Loucy (cell line): ENCODE results near the gene AATK.

ENCODE experiments used
- EZH2phosphoT487 ChIP-seq: fragments of 200-600 bp; IDR thresholded peaks from 2 replicates; pipeline ENCODE4 v1.6.1; 2018; ENCODE audit warnings: antibody characterized with exemption, mild to moderate bottlenecking, moderate library complexity, borderline replicate concordance
- TF ChIP-seq, protein P1 (sequence below): fragments of 200-600 bp; sonication (generic); conservative IDR thresholded peaks from 2 replicates; pipeline ENCODE4 v1.5.1; 2014; ENCODE audit warnings: mild to moderate bottlenecking, antibody characterized with exemption, low read length

DNA sequence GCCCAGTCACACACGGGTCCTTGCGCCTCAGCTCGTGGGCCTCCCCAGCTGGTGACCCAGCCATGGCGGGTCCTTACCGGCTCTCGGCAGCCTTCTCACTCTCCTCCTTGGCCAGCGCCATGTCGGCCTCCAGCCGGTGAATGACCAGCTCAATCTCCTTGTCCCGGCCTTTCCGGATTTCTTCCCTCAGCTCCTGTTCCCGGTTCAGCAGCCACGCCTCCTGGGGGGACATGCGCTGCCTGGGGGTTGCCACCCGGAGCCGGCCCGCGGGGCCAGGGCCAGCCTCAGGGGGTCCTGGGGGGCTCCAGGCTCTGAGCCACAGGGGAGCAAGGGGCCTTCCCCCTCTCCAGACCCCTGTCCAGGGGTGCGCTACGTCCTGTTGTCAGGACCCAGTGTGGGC lies 25.1 kb upstream of the AATK start:
- TF ChIP-seq, protein P1, sequence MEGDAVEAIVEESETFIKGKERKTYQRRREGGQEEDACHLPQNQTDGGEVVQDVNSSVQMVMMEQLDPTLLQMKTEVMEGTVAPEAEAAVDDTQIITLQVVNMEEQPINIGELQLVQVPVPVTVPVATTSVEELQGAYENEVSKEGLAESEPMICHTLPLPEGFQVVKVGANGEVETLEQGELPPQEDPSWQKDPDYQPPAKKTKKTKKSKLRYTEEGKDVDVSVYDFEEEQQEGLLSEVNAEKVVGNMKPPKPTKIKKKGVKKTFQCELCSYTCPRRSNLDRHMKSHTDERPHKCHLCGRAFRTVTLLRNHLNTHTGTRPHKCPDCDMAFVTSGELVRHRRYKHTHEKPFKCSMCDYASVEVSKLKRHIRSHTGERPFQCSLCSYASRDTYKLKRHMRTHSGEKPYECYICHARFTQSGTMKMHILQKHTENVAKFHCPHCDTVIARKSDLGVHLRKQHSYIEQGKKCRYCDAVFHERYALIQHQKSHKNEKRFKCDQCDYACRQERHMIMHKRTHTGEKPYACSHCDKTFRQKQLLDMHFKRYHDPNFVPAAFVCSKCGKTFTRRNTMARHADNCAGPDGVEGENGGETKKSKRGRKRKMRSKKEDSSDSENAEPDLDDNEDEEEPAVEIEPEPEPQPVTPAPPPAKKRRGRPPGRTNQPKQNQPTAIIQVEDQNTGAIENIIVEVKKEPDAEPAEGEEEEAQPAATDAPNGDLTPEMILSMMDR, result no peak
- no peak for TF ChIP-seq EZH2phosphoT487
